Astrocyte (in vitro differentiated cells and primary cell): ENCODE data around the gene MYO5A.

Source experiments
- CTCF ChIP-seq: IDR thresholded peaks from 2 replicates; pipeline ENCODE4 v1.5.1; 2011; ENCODE audit warnings: low read depth, mild to moderate bottlenecking, inconsistent platforms, low read length, moderate library complexity; ENCODE audit not compliant: insufficient read depth
- EZH2 ChIP-seq: IDR thresholded peaks from 2 replicates; pipeline ENCODE4 v1.6.1; 2012; ENCODE audit warnings: mild to moderate bottlenecking, low read length, inconsistent platforms; ENCODE audit not compliant: insufficient read depth

GRCh38 chr15:52382647-52383046 is 146.0 kb downstream of the MYO5A start:
- TF ChIP-seq EZH2 (no peak), CTCF (no peak)
